ENCODE data around the gene STRIP2. TPM values are rescaled to one million over a fixed set of nuclear protein-coding genes. Genes with fewer than 3 reads are reported as not detected.

The STRIP2 gene
- total RNA-seq, 4 donors from 2014 or later = 0.28 to 6.5 (median 0.50) TPM; not detected in 1

DNA sequence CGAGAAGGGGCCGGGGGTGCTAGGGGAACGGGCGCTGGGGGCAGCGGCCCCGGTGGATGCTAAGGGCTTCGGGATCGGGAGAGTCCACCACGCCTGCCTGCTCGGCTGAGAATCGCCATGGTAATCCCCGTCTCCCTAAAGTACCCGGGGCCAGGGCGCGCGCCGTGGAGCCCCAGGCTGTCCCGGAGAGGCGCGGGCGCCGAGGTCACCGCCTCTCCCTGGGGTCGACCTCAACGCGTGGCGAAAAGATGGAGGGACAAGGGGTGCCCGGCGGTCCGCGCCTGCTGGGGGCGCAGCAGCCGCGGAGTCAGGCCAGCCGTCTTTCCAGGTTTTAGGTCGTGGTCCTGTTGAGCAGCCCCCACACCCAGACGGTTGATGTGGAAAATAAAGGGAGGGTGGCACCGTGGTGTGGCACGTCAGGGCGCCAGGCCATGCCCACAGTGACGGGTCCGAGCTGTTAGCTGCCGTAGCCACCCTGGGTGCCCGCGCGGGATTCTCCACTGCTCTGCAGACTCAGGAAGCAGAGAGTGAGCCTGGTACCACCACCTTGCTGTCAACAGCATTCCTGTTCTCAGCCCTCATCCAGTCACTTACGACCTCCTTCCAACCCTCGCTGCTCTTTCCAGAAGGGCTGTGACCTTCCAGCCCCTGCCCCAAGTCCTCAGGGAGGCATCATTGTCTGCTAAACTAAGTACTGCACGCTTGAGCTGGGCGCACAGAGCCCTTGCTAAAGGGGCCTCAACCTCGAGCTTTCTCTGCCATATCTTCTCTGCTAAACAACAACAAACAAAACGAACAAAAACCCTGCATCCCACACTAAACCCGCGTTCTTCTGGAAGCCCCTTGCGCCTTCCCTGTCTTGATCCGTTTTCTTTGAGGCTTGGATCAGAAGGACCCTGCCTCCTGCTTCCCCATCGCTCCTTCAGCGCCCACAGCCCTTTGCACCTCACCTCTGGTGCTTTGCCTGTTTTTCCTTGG lies 68.8 kb downstream of the STRIP2 start:
- ATAC-seq (ENCODE audit: low FRiP score) (peak; percentile 46), DNase-seq (ENCODE audit: low spot score) (no peak)
- TF ChIP-seq, protein P1, sequence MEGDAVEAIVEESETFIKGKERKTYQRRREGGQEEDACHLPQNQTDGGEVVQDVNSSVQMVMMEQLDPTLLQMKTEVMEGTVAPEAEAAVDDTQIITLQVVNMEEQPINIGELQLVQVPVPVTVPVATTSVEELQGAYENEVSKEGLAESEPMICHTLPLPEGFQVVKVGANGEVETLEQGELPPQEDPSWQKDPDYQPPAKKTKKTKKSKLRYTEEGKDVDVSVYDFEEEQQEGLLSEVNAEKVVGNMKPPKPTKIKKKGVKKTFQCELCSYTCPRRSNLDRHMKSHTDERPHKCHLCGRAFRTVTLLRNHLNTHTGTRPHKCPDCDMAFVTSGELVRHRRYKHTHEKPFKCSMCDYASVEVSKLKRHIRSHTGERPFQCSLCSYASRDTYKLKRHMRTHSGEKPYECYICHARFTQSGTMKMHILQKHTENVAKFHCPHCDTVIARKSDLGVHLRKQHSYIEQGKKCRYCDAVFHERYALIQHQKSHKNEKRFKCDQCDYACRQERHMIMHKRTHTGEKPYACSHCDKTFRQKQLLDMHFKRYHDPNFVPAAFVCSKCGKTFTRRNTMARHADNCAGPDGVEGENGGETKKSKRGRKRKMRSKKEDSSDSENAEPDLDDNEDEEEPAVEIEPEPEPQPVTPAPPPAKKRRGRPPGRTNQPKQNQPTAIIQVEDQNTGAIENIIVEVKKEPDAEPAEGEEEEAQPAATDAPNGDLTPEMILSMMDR (IDR thresholded peaks at IDR 0.05) = no peak

DNA sequence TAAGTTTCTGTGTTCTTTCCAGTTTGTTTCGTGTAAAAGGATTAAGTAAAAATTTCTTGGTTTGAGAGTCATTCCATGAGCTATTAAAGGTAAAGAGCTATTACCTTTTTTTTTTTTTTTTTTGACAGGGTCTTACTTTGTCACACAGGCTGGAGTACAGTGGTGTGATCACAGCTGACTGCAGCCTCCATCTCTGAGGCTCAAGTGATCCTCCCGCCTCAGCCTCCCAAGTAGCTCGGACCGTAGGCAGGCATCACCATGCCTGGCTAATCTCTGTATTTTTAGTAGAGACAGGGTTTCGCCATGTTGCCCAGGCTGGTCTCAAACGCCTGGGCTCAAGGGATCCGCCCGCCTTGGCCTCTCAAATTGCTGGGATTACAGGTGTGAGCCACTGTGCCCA lies 69.5 kb downstream of the STRIP2 start:
- ATAC-seq (ENCODE audit: low FRiP score) = no peak
- TF ChIP-seq, protein P1 (IDR thresholded peaks at IDR 0.05) = no peak
- DNase-seq (ENCODE audit: low spot score) = no peak

DNA sequence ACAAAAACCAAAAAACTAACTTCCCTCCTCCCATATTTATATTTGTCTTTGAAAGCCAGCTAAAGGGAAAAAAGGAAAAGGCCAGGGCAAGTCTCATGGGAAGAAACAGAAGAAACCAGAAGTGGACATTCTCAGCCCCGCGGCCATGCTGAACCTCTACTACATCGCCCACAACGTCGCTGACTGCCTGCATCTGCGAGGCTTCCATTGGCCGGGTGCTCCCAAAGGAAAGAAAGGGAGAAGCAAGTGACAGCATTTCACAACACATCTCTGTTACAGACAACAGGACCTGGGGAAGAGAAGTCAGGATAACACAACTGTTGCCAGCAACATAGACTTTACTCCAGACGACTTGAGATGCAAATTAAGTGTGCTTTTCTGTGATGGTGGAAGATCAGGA lies 78.0 kb downstream of the STRIP2 start:
- DNase-seq (ENCODE audit: low spot score) (no peak), ATAC-seq (ENCODE audit: low FRiP score) (no peak)
- TF ChIP-seq, protein P1 (IDR thresholded peaks at IDR 0.05) = no peak

DNA sequence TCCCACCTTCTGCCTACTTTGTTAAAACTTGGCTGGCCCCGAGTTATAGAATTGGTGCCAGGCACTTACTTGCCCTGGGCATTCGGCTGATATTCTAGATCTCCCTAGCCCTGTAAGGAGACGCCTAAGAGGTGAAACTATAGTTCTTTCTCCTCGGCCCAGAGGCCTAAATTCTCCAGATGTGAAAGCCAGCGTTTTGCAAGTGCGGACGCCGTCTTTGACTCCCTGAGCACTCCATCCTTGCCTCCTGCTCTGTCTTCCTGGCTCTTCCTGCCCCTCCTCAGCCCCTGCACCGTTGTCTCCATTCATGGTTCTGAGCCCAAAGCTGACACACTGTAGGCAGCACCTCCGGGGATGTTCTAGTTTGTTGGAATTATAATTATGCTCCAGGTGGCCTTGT lies 79.3 kb downstream of the STRIP2 start:
- ATAC-seq (ENCODE audit: low FRiP score) (no peak), DNase-seq (ENCODE audit: low spot score) (no peak)
- TF ChIP-seq, protein P1 (IDR thresholded peaks at IDR 0.05) = no peak

DNA sequence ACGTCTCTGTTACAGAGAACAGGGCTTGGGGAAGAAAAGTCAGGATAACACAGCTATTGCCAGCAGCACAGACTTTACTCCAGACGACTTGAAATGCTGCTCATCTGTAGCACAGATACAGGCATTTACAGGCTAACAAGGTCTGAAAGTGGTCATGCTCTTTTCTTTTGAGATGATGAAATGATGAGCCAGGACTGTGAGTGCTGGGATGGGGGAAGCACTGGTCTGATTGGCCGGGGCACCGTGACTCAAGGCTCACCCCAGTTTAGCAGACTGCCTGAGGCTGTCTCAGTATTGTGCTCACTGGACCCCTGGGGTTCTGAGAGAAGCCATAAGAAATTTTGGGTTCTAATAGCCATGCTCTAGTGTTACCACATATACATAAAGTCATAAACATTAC lies 80.5 kb downstream of the STRIP2 start:
- no peak for ATAC-seq (ENCODE audit: low FRiP score)
- TF ChIP-seq, protein P1 (IDR thresholded peaks at IDR 0.05) = no peak
- DNase-seq (ENCODE audit: low spot score) = no peak

DNA sequence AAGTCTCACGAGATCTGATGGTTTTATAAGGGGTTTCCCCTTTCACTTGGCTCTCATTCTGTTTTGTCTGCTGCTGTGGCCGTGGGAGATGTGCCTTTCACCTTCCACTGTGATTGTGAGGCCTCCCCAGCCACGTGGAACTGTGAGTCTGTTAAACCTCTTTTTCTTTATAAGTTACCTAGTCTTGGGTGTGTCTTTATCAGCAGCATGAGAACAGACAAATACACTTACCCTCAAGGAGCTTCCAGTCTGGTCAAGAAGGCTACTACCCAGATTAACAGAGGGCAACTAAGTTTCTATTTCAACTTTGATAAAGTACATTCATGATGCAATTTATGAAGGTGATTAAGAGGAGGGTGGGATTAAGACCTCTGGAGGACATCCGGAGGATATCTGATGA lies 81.1 kb downstream of the STRIP2 start:
- TF ChIP-seq, protein P1 (IDR thresholded peaks at IDR 0.05) = no peak
- DNase-seq (ENCODE audit: low spot score) (no peak), ATAC-seq (ENCODE audit: low FRiP score) (no peak)

DNA sequence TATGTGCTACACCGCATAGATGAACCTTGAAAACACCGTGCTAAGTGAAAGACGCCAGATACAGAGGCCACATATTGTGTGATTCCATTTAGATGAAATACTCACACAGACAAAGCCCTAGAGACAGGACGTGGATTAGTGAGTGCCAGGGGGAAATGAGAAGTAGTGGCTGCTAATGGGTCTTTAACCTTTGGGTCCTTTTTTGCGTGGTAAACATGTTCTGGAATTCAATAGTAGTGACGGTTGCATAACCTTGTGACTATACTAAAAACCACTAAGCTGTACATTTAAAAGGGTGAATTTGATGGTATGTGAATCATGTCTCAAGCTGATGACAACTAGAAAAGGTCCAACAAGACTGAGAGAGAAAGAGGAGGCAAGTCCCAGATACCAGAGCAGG lies 83.7 kb downstream of the STRIP2 start:
- TF ChIP-seq, protein P1 (IDR thresholded peaks at IDR 0.05) = no peak
- ATAC-seq (ENCODE audit: low FRiP score) = no peak
- no peak for DNase-seq (ENCODE audit: low spot score)

Measured in omental fat pad (tissue), 4 donors.